ENCODE results near the gene CAPZB.
A peak's percentile ranks its signal among the peaks of the same experiment; 100 is the strongest.
"Not testable (repeated sequence)": the region's sequence is repeated elsewhere in the genome, so short reads cannot be mapped to it uniquely, and the experiment has no call there.

CAPZB gene

GRCh38 chr1:19497443-19497842, 12.1 kb upstream of the CAPZB start:
- not testable (repeated sequence) for DNase-seq (ENCODE audit: low spot score)

GRCh38 chr1:19496527-19496874, 11.2 kb upstream of the CAPZB start:
- DNase-seq (ENCODE audit: low spot score): no peak

GRCh38 chr1:19495799-19496526, 10.6 kb upstream of the CAPZB start:
- no peak for DNase-seq (ENCODE audit: low spot score)

GRCh38 chr1:19495000-19495656, 9.8 kb upstream of the CAPZB start:
- DNase-seq (ENCODE audit: low spot score): no peak

GRCh38 chr1:19493547-19493946, 8.2 kb upstream of the CAPZB start:
- DNase-seq (ENCODE audit: low spot score): no peak

GRCh38 chr1:19489996-19490395, 4.7 kb upstream of the CAPZB start:
- no peak for DNase-seq (ENCODE audit: low spot score)

GRCh38 chr1:19488136-19488535, 2.8 kb upstream of the CAPZB start:
- DNase-seq (ENCODE audit: low spot score): no peak

GRCh38 chr1:19484798-19485361, 459 bp downstream of the CAPZB start:
- DNase-seq (ENCODE audit: low spot score): no peak

GRCh38 chr1:19484338-19484797, 971 bp downstream of the CAPZB start:
- no peak for DNase-seq (ENCODE audit: low spot score)

GRCh38 chr1:19483691-19484090, 1.6 kb downstream of the CAPZB start:
- DNase-seq (ENCODE audit: low spot score): no peak

GRCh38 chr1:19483261-19483660, 2.1 kb downstream of the CAPZB start:
- no peak for DNase-seq (ENCODE audit: low spot score)

- DNase-seq (ENCODE audit: low spot score): no peak
Observed at GRCh38 chr1:19481826-19482398, 3.4 kb downstream of the CAPZB start.

GRCh38 chr1:19480282-19480681, 5.1 kb downstream of the CAPZB start:
- DNase-seq (ENCODE audit: low spot score): no peak

GRCh38 chr1:19479351-19480120, 5.8 kb downstream of the CAPZB start:
- no peak for DNase-seq (ENCODE audit: low spot score)

GRCh38 chr1:19478322-19478721, 7.0 kb downstream of the CAPZB start:
- DNase-seq (ENCODE audit: low spot score): no peak

GRCh38 chr1:19477284-19478249, 7.8 kb downstream of the CAPZB start:
- peak; percentile 35 for DNase-seq (ENCODE audit: low spot score)

- no peak for DNase-seq (ENCODE audit: low spot score)
Observed at GRCh38 chr1:19476450-19477190, 8.7 kb downstream of the CAPZB start.

- DNase-seq (ENCODE audit: low spot score): no peak
Observed at GRCh38 chr1:19475296-19475695, 10.0 kb downstream of the CAPZB start.

GRCh38 chr1:19472174-19472573, 13.2 kb downstream of the CAPZB start:
- DNase-seq (ENCODE audit: low spot score): no peak

GRCh38 chr1:19469004-19469403, 16.3 kb downstream of the CAPZB start:
- DNase-seq (ENCODE audit: low spot score): no peak
